NCI-H146 (cell line): ENCODE measurements around the gene KRTAP15-1.
A peak's percentile ranks its signal among the peaks of the same experiment; 100 is the strongest.

Source experiments
- DNase-seq: peaks from one replicate; lab custom pipeline; 2025; lab: John Stamatoyannopoulos, UW

KRTAP15-1 gene, protein sequence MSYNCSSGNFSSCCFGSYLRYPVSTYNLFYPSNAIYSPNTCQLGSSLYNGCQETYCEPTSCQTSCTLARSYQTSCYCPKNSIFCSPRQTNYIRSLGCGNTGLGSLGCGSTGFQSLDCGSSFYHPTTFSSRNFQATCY

DNA sequence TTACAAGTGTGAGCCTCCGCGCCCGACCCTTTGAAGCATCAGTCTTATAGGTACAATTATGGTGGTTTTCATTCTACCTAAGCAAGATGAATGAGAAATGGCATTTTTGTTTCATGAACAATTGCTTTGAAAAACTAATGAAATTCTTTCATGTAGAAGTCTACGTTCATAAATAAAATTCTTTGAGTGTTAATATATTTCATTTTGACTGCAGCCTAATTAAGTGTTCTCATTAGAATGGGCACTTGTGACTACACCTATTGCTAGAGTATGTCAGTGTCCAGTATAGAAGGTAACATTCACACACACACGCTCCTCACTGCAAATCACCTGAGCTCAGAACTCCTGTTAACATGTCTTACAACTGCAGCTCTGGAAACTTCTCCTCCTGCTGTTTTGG lies at the start of gene KRTAP15-1:
Gene KRTAP15-1, plus strand, starts transcription at position 301 of the 400 bp plus-strand sequence. Its CDS starts 53 bp downstream, at position 354.
- DNase-seq: no peak

DNA sequence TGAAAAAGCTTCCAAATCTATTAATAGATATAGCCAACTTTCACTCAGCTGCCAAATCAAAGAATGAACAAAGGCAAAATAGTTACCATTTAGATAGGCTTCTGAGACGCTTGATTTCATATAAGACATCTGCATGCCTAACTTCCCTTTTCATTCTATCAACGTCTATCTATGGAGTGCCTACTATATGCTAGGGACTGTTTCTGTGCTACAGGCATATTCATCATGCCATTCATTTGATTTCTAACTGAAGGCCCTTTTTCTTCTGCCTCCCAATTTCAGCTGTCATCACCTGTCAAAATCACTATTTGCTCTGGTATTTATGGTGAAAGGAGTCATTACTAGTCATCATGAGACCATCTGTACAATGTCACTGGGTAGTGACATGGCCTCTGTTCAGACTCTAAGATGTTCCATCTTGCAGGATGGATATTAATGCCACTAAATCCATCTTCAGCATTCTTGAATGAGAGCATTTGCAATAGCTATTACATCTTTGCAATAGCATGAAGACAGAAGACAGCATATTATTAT lies 48.5 kb upstream of the KRTAP15-1 start:
- DNase-seq: peak; percentile 5

DNA sequence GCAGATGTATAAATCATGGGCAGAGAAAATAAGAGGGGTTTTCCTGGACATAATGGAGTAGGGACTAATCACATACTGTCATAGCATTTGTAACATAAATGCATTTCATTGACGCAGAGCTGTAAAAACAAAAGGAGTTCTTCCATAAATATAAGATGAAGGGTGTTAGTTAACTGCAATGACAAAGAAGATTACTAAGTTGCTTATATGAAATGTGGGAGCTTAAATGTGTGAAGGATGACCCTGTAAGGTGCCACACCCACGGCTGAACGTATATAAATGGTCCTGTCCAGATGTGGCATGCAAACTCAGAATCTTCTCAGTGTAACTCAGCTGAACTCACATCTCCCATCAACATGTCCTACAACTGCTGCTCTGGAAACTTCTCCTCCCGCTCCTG lies 44.3 kb upstream of the KRTAP15-1 start, which contains the start of gene KRTAP13-1:
Gene KRTAP13-1, plus strand, starts transcription at position 301 of the 400 bp plus-strand sequence. Its CDS starts 56 bp downstream, at position 357.
- DNase-seq: no peak

DNA sequence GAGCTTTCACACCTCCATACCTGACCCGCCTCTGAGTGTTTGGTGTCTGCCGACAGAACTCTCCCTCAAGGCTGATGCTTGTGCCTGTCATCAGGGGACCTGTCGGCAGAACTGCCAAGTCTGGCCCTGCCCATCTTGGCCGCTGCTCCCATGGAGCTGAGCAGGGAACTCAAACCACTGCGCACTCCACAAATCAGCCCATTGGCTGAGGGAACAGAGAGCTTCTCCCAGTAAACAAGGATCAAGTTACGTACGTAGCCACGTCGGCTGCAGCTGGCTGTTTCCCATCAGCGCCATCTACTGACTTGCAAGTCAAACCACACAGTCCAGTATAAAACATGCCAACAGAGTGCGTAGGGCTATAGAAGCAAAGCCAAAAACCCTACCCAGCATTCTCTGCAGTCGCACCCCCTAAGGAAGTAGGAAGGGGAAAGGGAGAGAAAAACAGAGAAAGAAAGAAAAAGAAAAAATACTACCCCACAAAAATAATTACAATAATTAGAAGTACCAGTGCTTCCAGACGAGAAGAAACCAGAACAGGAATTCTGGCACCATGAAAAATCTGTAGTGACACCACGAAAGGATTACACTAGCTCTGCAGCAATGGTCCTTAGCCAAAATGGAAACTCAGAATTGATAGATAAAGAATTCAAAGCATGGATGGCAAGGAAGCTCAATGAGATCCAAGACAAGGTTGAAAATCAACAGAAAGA lies 31.1 kb upstream of the KRTAP15-1 start:
- DNase-seq: no peak

DNA sequence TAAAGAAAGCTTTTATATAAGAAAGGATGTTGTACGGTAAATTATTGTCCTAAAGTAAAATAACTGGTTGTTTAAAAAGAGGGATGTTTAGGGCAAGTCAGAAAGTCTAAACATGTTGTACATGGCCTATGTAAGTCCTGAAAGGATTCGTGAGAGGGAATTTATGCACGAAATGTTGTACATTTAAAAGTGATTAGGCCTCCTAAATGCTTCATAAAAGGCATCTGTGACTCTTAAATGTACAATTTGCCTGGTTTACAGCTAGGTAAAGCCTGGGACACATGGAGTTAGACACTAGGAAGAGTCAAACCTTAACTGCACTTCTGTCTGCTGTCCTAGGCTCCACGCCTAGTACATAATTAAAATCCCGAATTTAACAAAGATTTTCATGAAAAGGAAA lies 24.1 kb upstream of the KRTAP15-1 start:
- no peak for DNase-seq

DNA sequence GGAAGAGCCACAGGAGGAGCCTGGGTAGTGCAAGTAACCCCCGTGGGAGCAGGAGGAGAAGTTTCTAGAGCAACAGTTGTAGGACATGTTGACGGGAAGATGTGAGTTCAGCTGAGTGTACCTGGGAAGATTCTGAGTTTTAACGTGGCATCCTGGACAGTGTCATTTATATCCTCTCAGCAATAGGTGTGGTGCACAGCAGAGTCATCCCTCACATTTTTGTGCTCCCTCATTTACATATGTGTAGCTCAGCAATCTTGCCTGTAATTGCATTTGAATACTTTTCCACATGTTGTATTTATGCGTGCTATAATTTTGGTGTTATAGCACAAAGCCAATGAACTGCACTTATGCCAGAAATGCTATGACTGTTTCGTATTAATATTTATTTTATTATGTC lies 14.2 kb upstream of the KRTAP15-1 start, which contains the start of gene KRTAP13-3:
Gene KRTAP13-3, minus strand, starts transcription at position 101 of the 400 bp plus-strand sequence. Its CDS starts 14 bp downstream, at position 87.
- DNase-seq: no peak

DNA sequence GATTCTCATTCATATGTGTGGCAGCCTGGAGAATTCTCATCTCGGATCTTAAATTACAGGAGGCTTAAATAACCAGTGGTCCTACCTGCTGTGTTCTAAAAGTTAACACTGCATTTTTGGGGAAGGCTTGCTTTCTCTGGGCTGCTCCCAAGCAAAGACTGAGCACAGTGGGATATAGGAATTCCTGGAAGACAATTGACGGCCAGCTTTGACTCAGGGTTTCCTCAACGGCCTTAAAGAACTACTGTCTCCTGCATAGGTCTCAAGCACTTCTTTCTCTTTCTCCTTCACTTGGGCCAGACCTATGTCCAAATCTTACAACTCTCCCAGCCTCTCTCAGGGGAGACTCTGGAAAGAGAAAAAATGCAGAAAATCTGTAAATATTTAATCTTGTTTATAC lies 13.3 kb upstream of the KRTAP15-1 start:
- no peak for DNase-seq

DNA sequence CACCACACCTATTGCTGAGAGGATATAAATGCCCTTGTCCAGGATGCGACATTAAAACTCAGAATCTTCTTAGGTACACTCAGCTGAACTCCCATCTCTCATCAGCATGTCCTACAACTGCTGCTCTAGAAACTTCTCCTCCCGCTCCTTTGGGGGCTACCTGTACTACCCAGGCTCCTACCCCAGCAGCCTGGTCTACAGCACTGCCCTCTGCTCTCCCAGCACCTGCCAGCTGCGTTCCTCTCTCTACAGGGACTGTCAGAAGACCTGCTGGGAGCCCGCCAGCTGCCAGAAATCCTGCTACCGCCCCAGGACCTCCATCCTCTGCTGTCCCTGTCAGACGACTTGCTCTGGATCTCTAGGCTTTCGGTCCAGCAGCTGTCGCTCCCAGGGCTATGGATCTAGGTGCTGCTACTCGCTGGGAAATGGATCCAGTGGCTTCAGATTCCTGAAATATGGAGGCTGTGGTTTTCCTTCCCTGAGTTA lies 9.9 kb upstream of the KRTAP15-1 start, which contains the start of gene KRTAP13-4:
Gene KRTAP13-4, plus strand, starts transcription at position 51 of the 486 bp plus-strand sequence. Its CDS starts 56 bp downstream, at position 107.
- DNase-seq: no peak

DNA sequence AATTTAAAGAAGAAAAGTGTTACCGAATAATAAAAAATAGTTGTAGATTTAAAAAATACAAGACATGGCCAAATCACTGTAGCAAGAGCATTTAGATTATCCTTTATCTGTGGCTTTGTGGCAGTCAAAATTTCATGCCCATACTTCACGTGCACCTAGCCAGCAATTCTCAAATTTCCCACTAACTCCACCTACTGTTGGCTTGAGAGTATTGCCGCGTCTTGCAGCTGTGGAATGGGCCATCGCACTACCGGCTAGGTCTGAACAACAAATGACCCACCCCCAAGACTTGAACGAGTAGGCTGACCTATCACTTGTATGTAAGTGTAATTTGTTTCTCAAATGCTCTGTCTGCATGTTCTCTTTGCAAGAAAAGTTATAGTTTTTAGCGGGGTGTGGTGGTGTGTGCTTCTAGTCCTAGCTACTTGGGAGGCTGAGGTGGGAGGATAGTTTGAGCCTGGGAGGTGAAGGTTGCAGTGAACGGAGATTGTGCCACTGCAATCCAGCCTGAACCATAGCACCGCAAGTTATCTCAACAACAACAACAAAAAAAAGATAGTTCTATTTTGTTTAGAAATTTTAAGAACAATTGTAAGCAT lies 5.9 kb upstream of the KRTAP15-1 start:
- no peak for DNase-seq

DNA sequence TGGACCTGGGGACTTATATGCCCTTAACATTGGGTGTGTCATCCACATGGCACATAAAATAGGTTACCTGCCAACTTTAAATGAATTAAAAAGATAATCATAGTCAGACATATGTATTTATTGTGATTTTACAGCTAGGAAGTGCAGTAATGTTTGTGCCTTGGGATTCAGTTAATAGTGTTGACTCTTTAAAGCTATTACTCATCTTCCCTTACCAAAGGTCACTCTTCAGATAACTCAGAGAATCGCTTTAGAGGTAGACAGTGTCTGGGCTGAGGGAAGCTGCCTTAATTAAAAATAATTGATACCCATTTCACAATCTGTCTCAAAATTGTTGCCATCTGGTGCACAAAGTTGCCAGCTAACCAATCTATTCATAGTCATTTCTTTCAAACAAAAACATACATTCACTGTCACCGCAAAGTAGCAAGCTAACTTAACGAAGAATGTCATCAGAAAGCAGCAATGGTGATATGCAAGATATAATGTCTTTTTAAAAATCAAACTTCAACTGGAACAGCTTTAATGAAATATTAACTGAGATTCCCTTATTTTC lies 3.0 kb upstream of the KRTAP15-1 start:
- DNase-seq: peak; percentile 71

DNA sequence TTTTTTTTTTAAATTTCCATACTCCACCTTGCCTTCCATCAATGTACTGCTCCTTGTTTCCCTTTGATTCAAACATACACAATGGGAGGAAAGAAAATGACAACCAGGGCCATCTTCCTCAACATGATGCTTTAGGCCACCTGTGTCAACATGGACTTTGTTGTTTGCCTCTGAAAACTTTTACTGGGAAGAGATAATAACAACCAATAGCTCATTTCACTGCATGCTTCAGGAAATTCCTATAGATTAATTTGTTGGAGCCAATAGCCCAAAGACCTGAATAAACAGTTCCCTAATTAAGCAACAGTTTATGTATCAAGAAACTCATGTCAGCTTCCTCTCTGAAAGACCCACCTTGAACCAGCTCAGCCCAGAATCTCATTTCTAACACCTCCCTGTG lies 3.2 kb downstream of the KRTAP15-1 start:
- peak; percentile 25 for DNase-seq

DNA sequence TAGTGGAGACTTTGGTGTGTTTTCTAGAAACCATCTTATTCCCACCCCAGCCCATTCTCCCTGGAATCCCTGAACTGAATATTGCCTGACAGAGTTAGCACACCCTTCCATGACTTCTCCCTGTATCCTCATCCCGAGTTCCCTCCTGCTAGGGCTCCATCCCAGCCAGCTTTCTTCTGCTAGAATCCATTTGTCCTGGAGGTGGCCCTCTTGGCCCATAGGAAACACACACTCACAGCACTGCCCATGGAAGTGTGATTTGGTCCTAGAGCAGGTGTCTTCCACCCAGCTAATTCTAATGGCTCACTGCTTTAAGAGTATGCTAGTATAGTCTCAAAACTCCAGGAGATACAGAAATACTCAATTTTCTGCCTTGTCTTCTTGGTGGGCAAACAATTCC lies 4.1 kb downstream of the KRTAP15-1 start:
- peak; percentile 39 for DNase-seq

DNA sequence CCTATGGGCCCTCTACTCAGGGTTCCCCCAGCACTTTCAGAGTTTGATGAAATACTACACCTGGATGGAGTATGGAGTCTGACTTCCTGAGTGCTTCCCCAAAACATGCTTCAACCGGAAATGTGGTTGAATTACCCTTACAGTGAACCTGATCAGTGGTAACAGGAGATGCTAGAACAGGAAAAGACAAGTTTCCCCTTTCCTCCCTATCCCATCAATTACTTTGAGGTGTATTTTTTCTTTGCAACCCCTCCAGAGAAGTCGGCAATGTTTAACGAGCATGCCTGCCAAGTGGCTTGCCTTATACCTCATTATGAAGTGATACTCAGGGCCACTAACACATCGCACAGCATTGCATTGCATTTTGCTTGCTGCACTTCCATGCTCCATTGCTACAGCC lies 7.0 kb downstream of the KRTAP15-1 start:
- no peak for DNase-seq

DNA sequence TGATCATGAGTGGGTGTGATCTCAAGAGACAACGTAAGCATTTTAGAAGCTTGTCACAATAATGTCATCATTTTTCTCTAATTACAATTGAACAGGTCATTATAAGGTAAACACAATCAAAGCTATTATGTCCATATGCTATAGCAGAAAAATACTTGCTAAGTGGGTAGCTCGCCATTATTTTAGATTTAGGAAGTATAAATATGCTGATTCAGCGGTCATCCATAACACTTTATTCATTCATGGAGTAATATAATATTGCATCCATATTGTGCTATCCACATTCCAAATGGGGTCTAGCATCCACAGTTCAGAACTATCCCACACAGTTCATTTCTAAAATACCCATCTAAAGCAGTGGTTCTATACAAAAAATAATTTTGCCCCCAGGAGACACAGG lies 8.4 kb downstream of the KRTAP15-1 start:
- no peak for DNase-seq

DNA sequence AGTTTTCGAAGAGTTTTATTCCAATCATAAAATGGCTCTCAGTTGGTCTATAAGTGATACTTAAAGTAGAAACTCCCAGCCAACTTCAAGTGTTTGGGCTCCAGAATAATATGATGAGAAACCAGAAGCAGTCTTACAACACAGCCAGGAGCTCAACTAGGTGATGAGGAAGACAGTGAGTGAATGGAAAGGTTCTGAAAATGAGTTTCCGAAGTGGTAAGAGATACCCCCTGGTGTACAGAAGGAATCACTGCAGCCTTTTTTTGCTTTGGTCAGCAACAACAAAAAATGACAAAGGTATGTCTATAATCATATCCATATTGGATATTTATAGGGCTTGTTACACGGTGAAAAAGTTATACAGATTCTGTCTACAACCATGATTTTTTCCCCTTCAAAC lies 23.6 kb downstream of the KRTAP15-1 start:
- no peak for DNase-seq

DNA sequence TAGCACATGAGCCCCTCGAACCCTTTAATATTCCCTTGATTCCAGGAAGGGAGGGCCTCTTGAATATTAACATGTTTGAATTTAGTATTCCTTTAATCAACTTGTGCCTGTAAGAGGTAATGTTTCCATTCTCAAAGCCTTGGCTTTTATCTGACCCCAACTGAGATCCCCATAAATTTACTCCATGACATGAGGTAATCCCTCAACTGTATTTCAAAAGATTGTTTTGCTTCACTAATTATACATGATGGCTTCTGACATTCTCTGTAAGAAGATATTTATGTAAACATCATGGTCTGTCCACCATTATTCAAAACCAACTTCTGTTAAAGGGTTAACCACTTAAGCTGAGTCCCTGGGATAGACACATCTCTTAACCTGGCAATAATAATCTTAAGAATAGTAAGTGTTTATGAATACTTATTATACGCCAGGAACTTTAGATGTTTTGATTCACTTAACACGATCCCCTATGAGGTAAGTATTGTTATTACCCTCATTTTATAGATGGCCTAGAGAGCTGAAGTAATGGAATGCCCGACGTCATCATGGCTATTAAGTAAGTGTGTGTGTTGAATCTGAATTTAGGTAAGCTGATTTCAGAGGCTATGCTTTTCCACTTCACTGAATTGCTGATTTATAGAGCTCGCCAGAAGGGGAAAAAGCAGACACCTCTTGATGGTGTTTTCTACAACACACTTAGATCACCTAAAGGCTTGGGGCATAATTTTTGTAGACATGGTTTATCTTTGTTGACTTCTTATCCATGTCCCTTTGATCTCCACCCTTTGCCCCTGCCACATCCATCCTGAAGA lies 29.0 kb downstream of the KRTAP15-1 start:
- no peak for DNase-seq

DNA sequence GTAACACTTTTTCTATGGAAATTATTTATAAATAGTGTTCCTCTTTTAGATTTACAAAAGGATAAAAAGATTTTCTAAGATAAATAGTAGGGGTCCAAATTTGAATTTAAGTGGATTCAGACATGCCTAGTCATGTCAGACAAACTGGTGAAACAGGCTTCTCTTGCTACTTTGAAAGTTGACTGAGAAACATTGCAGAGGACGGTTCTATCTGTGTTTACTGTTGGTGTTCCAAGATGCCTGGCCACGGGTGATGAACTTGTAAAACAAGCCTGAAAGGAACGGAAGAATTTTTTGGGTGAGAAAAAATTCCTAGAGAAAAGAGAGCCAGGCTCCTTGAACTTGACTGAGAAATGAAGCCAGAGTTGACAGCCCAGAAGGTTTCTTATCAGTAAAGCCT lies 37.9 kb downstream of the KRTAP15-1 start:
- peak; percentile 16 for DNase-seq

DNA sequence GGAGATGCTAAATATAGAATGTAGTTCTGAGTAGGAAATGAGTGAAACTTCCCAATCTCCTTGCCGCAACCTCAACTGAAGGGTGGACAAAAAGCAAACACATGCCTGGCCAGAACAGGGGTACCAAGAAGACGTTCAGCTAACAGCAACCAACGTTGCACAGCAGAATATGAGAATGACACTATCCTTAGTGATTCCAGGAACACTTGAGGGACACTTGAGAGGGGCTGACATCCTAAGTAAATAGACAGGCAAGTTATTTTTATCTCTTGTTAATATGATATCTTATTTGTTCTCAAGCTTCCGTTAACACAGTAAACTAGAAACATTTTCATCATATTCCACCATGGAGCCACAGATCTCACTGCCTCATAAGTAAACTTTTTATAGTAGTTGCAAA lies 39.2 kb downstream of the KRTAP15-1 start:
- no peak for DNase-seq

DNA sequence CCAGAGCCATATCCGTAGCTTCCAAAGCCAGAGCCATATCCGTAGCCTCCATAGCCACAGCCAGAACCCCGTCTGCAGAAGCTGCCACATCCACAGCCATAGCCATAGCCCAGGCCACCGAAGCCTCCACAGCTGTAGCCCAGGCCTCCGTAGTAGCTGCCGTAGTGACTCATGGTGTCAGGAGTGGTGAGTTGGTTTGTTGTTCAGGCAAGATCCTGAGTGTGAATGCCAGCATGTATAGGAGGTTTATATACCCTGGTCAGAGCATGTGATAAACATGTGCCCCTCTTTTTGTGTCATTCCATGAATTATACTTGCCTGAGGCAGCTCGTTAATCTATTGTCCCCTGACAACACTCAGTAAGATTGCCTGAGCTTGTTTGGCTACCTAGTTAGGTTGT lies 40.1 kb downstream of the KRTAP15-1 start, which contains the start of gene KRTAP19-1:
Gene KRTAP19-1, minus strand, starts transcription at position 223 of the 400 bp plus-strand sequence. Its CDS starts 50 bp downstream, at position 173.
- peak; percentile 5 for DNase-seq

DNA sequence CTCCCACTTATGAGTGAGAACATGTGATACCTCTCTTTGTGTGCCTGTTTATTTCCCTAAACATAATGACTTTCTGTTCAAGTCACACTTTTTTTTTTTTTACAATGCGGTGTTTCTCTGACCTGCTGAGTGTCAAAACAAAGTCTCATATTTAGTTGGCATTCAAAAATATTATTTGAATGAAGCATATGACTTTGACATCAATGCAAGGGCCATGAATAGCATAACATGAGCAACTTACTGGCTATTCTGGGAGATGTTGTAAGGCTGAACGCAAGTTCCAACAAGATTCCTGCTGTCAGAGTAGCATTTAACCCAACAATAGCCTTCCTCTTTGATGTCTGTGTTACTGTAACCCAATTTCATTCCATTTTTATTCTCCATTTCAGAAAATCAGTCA lies 42.1 kb downstream of the KRTAP15-1 start:
- DNase-seq: no peak

DNA sequence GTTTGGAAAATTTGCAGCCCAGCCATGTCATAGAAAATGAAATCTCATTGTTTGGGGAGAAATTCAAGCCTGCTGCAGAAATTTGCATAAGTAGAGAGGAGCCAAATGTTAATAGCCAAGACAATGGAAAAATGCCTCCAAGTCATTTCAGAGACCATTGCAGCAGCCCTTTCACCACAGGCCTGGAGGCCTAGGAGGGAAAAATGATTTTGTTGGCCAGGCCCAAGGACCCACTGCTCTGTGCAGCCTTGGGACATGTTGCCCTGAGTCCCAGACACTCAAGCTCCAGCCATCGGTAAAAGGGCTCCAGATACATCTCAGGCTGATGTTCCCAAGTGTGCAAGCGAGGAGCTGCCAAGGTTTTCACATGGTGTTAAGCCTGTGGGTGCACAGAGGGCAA lies 46.1 kb downstream of the KRTAP15-1 start:
- DNase-seq: no peak
